ENCODE measurements around the gene ACSS1.

The ACSS1 gene

GRCh38 chr20:24992487-24993205 lies 65.3 kb downstream of the ACSS1 start, which contains the start of gene APMAP:
Gene APMAP (minus strand): TSS chr20:24992751. CDS start chr20:24992688, 63 bp downstream.
- peak; percentile 90 to 98 (median 97) for DNase-seq

- DNase-seq = peak in 2 of 3 experiments; percentile 75 to 79
Measured at GRCh38 chr20:24991897-24992486, 65.9 kb downstream of the ACSS1 start.

GRCh38 chr20:24990810-24991252 lies 67.1 kb downstream of the ACSS1 start:
- peak in 1 of 3 experiments; percentile 30 for DNase-seq

- no peak for DNase-seq
Measured at GRCh38 chr20:24989162-24989561, 68.8 kb downstream of the ACSS1 start.

GRCh38 chr20:24987873-24988835 lies 69.8 kb downstream of the ACSS1 start:
- no peak for DNase-seq

GRCh38 chr20:24987244-24987643 lies 70.7 kb downstream of the ACSS1 start:
- DNase-seq = no peak

- peak in 1 of 3 experiments; percentile 80 for DNase-seq
Measured at GRCh38 chr20:24986436-24987015, 71.4 kb downstream of the ACSS1 start.

- DNase-seq = no peak
Measured at GRCh38 chr20:24985802-24986201, 72.1 kb downstream of the ACSS1 start.

GRCh38 chr20:24984961-24985640 lies 72.8 kb downstream of the ACSS1 start:
- DNase-seq = no peak

- no peak for DNase-seq
Measured at GRCh38 chr20:24983896-24984295, 74.0 kb downstream of the ACSS1 start.

- no peak for DNase-seq
Measured at GRCh38 chr20:24981790-24982189, 76.1 kb downstream of the ACSS1 start.

GRCh38 chr20:24981282-24981681 lies 76.7 kb downstream of the ACSS1 start:
- DNase-seq = no peak

GRCh38 chr20:24980291-24981053 lies 77.5 kb downstream of the ACSS1 start:
- no peak for DNase-seq

GRCh38 chr20:24979036-24979960 lies 78.6 kb downstream of the ACSS1 start:
- DNase-seq = no peak

- no peak for DNase-seq
Measured at GRCh38 chr20:24978513-24978912, 79.4 kb downstream of the ACSS1 start.

- DNase-seq = no peak
Measured at GRCh38 chr20:24977797-24978196, 80.1 kb downstream of the ACSS1 start.

GRCh38 chr20:24977336-24977735 lies 80.6 kb downstream of the ACSS1 start:
- DNase-seq = no peak

- DNase-seq = no peak
Measured at GRCh38 chr20:24972341-24972740, 85.6 kb downstream of the ACSS1 start.

GRCh38 chr20:24971376-24972101 lies 86.4 kb downstream of the ACSS1 start:
- DNase-seq = no peak

GRCh38 chr20:24970754-24971153 lies 87.2 kb downstream of the ACSS1 start:
- DNase-seq = no peak

Data from NCI-H1417 (cell line).